GM19395 (cell line): ENCODE data around the gene HYOU1.
"Not testable (repeated sequence)": the region's sequence is repeated elsewhere in the genome, so short reads cannot be mapped to it uniquely, and the experiment has no call there.

Source experiments
- ATAC-seq: cut with Tn5 transposase; IDR thresholded peaks from one replicate; pipeline ENCODE4 v1.9.1; 2021; ENCODE audit warnings: mild to moderate bottlenecking, moderate library complexity; ENCODE audit not compliant: unreplicated experiment

Gene HYOU1, protein sequence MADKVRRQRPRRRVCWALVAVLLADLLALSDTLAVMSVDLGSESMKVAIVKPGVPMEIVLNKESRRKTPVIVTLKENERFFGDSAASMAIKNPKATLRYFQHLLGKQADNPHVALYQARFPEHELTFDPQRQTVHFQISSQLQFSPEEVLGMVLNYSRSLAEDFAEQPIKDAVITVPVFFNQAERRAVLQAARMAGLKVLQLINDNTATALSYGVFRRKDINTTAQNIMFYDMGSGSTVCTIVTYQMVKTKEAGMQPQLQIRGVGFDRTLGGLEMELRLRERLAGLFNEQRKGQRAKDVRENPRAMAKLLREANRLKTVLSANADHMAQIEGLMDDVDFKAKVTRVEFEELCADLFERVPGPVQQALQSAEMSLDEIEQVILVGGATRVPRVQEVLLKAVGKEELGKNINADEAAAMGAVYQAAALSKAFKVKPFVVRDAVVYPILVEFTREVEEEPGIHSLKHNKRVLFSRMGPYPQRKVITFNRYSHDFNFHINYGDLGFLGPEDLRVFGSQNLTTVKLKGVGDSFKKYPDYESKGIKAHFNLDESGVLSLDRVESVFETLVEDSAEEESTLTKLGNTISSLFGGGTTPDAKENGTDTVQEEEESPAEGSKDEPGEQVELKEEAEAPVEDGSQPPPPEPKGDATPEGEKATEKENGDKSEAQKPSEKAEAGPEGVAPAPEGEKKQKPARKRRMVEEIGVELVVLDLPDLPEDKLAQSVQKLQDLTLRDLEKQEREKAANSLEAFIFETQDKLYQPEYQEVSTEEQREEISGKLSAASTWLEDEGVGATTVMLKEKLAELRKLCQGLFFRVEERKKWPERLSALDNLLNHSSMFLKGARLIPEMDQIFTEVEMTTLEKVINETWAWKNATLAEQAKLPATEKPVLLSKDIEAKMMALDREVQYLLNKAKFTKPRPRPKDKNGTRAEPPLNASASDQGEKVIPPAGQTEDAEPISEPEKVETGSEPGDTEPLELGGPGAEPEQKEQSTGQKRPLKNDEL

DNA sequence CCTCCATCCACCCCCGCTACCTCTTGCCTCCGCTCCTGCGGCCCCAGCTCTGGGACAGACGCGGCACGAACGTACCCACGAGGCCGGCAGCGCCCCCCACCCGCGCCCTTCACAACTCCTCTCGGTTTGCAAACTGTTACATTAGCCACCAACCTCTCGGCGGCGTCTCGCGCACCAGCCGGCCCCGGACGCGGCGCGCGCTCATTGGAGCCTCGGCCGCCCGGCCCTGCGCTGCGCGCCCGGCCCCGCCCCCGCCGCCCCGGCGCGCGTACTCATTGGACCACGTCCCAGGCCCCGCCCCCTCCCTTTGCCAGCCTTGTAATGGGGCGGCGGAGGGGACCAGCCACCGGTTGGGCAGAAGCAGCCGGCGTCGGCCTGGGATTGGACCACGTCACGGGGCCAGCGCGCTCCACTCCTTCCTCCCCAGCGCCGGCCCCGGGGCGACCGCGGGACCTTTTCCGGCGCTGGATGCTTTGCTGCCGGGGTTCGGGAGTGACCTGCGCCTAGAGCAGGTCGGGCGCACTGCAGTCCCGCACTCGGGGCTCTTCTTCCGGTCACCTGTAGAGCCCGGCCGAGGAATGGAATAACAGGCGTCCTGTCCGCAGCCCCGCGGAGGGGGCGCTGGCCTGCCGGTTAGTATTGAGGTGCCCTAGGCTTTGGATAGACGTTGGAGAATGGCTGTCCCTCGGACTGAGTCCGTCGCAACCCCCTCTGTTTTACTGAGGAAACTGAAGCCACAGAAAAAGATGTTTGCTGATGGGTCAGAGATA lies at the start of gene HYOU1:
Gene HYOU1, minus strand, starts transcription at position 206 of the 770 bp plus-strand sequence. CDS start 1,045 bp downstream, outside the sequence.
- ATAC-seq: peak; percentile 90

DNA sequence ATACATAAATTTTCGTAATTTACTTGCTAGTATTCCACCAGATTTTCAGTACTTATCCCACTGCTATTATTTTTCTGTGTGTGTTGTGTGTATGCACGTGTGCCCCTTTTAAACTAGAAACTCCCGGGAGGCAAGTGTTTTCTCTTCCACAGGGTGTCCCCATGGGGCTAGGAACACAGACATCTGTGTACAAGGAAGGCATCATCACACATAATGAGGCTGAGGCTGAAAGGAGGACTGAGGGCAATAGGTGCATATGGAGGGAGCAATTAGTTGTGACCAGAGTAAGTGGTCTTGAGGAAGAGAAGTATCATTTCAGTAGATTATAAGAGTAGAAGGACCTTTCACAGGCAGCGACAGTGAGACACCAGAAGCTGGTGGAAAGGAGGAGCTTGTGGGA lies 46.8 kb upstream of the HYOU1 start:
- no peak for ATAC-seq

DNA sequence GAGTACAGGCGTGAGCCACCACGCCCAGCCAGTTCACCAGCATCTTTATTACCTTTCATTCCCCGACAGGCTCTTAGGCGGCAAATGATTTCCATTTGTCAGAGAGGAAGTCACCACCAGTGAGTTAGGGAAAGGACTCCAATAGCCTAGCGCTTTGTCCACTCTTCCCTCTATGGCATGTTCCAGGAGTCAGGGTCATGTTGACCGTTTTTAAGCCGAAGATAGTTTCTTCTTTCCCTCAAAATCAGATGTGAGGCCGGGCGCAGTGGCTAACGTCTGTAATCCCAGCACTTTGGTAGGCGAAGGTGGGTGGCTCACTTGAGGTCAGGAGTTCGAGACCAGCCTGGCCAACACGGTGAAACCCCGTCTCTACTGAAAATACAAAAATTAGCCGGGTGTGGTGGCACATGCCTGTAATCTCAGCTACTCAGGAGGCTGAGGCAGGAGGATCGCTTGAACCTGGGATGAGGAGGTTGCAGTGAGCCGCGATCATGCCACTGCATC lies 46.2 kb upstream of the HYOU1 start:
- ATAC-seq: not testable (repeated sequence)

DNA sequence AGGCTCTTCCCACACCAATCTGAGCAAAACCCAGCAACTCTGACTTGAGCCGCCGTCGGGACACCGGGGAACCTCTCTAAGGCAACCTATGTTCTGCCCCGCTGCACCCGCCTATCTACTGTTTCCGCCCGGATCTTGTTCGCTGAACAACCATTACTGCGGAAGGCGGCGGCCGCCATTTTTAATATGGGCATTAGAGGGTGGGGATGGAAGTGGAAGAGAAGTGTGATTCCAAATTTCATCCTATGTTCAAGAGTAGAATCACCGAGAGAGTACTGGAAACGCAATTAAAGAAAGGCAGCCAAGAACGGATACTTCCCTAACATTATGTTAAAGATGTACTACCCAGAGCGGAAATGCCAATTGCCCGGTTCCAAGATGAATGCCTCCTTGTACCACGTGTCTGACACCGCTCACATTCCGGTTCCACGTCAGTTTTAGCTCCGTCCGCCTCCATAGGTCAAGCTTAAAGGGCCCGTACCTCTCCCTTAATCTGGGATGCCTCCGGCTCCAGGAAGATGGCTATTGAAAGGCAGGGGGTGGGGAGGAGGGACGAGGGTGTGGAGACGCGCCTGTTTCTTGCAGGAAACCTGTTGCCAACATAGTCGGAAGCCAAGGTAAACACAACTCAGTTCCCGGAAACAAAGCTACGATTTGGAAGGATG lies 44.9 kb upstream of the HYOU1 start, which contains the start of gene DPAGT1:
Gene DPAGT1, minus strand, starts transcription at position 95 of the 665 bp plus-strand sequence. CDS start 198 bp downstream, outside the sequence.
- peak; percentile 83 for ATAC-seq

DNA sequence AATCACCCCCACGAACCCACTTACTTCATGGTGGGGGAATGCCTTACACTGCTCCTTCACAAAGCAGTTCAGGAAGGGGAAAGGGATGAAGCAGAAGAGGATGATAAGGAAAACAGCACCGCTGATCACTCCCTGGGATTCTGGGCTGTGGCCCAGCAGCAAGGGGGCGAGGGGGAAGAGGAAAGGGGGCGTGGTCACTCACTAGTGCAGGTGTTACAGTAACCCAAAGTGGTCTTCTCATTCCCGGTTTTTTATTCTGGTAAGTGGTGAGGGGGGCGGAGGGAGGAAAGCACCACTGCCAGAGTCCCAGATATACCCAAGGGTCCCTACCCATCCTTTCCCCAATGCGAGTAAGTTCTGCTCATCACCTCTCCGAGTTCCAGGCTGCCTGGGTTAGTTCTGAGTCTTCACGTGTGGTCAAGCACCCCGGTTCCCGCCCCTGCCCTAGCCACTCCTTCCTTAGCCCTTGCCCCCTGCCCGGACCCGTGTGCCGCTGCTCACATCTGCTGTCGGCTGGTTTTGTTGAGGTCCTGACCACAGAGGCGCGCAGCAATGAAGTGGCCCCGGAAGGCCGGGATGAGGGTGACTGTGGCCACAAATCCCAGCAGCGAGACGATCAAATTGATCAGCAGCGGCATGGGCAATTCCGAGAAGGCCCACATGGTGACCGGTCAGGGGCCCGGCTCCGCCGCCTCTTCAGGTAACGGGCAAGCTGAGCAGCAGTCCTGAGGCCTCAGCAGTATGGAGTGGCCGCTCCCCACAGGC lies 44.2 kb upstream of the HYOU1 start:
- ATAC-seq: peak; percentile 18

DNA sequence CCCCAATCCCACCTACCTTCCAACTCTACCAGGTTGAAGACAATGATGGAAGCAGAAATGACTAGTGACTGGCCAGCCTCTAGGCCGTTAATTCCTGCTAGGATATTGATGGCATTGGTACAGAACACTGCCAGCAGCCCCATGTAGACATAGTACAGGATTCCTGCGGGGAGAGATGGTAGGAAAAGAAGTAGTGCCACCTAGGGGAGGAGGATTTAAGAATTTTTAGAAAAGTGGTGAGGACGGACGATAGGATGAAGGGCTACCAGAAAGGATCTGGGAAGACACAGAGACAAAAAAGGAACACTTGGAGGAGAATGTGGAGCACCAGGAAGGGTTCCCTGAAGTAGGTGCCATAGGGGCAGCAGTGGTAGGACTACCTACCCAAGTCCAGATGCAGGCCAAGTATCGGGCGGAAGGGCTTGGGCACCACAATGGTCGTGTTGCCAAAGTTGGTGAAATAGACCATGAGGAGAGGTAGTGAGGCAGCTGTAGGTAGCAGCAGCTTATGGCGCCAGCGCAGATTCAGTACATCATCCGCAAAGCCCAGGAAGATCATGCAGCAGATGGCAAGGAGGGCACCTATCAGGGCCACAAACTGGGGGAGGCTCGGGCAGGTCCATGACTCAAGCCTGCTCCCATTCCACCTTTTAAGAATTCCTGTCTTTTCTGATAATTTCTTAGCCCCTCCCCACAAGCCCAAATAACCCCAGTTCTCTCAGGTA lies 43.4 kb upstream of the HYOU1 start:
- ATAC-seq: no peak

DNA sequence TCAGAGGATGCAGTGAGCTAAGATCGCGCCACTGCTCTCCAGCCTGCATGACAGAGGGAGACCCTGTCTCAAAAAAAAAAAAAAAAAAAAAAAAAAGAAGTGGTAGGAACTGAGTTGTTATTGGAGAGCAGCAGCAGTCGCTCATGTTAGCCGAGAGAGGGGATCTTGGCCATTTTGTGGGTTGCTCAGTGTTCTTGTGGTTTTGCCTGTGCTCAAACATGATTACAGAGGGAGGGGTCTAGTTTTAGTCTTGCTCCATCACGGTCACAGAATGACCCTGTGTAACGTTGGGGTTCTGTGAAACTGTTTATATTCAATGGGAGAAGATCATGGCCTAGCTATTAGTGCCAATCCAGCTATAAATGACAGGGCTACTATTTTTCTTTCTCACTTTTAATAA lies 42.7 kb upstream of the HYOU1 start:
- no peak for ATAC-seq

DNA sequence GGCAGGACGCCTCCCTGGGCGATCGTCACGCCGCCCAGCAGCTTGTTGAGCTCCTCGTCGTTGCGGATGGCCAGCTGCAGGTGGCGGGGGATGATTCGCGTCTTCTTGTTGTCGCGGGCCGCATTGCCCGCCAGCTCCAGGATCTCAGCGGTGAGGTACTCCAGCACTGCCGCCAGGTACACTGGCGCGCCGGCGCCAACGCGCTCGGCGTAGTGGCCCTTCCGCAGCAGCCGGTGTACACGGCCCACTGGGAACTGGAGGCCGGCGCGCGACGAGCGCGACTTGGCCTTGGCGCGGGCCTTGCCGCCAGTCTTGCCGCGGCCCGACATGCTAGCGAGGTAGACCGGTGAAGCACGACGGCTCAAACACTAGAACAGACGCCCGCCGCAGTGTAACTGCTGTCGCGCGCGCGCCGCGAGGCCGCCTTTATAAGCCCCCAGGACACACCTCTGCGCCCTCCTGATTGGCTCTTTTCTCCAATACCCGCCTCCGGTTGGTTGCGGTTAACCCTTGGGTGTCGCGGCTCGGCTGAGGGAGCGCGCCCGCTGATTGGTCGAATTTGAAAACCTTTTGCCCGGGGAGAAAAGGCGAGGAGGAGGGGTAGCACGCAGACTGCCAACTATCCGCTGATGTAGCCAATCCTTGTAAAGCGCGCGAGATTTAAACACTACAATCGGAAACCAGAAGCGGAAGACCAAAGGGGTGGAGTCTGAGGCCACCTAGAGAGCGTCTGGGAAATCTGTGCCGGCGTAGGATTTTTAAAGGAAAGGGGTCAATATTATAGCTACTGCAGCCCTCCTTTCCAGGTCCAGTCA lies 38.3 kb upstream of the HYOU1 start:
- peak; percentile 86 for ATAC-seq

DNA sequence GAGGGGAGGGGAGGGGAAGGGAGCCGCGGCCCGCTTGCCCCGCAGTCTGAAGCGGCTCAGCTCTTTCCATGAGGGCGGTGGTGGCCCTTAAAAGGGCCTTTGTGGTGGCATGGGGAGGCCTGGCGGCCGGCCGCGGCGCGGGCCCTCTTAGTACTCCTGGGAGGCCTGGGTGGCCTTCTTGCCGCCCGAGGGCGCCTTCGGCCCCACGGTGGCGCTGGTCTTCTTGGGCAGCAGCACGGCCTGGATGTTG lies 37.7 kb upstream of the HYOU1 start:
- ATAC-seq: peak; percentile 35

DNA sequence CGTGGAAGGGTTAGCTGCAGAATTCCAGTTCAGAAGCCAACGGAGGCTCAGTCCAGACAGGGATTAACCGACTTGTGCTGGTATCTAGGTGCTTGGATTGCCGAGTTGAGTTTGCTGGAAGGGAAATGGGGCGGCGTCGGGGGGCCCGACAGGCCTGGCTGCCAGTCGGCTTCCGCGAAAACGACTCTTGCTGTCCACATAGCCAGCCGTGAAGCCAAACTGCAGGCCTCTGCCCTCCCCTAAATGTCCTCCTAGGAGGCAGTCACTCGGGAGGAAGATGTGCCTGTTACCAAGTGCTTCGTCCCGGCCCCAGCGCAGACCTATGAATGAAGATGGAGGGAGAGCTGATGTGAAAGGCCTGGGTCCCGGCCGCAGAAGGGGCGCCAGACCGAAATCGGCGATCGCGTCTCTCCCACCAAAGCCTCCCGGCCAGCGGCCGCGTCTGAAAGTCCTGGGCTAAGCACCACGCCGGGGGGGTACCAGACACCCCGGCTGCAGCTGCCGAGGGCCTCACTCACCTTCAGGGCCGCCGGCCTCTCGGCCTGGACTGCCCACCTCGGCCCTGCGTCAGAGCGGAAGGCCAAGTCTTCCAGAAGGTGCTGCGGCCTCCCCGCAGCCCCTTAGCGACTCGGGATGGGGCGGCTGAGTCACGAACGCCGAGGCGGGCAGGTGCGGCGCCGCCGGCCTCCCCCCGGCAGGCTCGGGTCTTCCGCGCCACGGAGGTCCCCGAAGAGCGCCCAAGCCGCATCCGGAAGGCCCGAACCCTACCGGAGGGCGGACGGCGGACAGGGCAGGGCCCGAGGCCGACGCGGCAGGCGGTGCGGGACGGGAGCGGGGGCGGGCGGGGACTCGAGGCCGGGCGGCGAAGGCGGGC lies 37.2 kb upstream of the HYOU1 start:
- no peak for ATAC-seq

DNA sequence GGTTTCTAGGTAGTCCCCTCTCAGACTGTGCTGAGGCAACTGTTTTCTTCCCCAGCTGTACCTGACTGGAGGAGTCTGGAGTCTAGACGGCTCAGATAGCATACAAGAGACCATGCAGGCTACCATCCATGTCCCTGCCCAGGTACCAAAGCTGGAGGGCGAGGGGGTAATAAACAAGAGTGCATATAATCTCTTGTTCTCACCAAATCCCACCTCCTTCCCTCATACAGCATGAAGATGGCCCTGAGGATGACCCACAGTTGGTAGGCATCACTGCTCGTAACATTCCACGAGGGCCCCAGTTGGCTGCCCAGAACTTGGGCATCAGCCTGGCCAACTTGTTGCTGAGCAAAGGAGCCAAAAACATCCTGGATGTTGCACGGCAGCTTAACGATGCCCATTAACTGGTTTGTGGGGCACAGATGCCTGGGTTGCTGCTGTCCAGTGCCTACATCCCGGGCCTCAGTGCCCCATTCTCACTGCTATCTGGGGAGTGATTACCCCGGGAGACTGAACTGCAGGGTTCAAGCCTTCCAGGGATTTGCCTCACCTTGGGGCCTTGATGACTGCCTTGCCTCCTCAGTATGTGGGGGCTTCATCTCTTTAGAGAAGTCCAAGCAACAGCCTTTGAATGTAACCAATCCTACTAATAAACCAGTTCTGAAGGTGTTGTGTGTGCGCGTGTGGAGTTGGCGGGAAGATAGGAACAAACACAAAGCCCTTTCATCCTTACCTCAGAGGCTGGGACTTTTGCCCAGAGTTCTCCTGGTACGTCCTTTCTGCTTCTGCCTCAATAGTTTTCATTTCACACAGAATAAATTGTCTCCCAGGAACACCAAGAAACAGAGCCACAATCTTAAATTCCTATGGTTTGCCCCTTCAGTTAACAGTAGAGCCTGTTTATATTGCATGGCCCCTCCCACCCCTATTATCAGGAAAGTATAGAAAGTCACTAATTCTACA lies 36.2 kb upstream of the HYOU1 start:
- no peak for ATAC-seq

DNA sequence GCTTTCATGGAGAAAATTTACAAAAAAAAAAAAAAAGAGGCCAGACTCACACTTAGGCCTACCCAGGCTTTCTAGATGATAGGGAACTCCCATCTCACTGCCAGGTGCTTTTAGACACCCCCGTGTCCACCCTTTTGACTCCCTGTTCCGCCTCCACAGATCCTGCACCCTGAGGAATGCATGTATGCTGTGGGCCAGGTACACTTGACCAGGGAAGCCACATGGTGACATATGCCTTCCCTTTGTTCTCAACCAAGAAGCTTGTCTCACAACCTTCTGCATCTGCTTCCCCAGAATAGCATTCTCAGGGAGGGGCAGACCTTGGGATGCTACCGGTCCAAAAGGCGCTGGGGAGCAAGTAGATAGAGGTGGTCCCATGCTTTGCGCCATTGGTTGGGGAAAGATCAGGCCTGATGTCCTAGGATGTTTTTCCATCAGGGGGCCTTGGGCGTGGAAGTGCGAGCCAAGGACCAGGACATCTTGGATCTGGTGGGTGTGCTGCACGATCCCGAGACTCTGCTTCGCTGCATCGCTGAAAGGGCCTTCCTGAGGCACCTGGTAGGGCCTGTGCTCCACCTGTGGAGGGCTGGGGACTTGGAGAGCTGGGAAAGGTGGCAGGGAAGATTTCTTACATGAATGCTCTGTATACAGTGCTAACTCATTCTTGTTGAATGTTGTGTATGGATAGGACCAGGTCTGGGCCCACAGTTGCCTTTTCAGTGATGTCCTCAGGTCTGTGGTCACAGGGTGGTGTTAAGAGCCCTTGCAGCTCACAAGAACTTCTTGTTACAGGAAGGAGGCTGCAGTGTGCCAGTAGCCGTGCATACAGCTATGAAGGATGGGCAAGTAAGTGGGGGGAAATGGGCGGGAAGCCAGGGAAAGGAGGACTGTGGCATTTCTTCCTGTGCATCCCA lies 35.2 kb upstream of the HYOU1 start:
- no peak for ATAC-seq

DNA sequence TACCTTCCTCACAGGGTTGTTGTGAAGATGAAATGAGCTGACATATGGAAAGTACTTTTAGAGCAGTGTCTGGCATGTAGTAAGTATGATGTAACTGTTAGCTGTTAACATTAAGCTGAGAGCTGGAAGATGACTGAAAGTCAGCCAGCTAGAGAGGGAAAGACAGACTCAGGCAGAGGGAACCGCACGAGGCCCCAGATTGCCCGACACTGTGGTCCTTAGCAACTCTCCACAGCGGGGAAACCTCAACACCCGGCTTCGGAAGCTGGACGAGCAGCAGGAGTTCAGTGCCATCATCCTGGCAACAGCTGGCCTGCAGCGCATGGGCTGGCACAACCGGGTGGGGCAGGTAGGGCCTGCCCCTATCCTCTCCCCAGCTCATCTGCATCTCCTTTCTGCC lies 34.2 kb upstream of the HYOU1 start:
- no peak for ATAC-seq

DNA sequence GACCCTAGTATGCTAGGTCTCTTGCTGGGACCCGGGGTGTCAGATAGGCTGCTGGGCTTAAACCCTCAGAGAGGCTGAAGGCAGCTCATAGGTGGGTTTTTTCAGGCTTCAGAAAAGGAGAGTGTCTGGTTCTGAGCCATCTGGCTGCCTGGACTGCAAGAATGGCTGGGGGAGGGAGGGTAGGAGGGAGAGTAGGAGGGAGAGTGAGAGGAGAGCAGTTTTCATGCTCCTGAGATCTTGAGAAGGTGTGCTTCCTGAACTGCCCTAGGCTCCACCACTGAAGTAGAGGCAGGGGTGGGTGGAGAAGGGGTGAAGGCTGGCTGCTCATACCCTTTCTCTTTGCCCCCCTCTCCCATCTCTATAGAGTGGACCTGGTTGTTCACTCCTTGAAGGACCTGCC lies 32.3 kb upstream of the HYOU1 start:
- ATAC-seq: no peak

DNA sequence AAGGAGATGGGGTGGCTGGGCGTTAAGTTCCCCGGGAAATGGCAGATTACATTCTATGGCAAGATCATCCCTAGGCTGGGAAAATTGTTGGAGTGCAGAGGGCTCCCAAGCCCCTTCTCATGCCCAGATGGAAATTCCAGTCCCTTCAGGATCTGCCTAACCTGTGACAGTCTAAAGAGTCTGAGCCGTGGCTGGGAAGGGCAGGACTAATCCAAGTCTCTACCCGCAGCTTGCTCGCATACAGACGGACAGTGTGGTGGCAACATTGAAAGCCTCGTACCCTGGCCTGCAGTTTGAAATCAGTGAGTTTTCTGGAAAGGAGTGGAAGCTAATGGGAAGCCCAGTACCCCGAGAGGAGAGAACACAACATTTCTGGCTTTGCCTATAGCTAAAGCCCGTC lies 31.4 kb upstream of the HYOU1 start:
- ATAC-seq: no peak
